ENCODE data around the gene NTM.

DNA sequence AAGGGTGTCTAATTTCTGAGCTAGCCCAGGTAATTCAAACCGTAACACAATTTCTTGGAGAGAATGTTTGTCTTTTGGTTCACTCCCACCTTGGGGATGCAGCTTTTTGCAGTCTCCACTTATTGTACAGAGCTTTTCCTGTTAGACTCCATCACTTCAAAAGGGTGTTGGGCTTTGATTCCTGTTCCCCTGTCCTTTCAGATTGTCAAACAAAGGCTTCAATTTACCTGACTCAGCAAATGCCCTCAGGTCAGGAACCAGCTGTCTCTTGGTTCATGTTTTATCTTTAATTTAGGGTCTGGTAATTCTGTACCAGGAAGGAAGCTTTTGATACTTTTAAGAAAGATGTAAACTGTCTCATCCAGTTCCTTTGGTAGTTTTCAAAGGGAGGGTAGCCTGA, 880.6 kb downstream of the NTM start:
- TF ChIP-seq EZH2 (IDR thresholded peaks at IDR 0.05) (no peak), POLR2AphosphoS5 (IDR thresholded peaks at IDR 0.05; ENCODE audit: borderline replicate concordance, low read depth, low read length) (no peak)
